ENCODE data around the gene SH2D4B.

Gene SH2D4B

GRCh38 chr10:80598084-80598798 lies 60.5 kb downstream of the SH2D4B start:
- DNase-seq = no peak

DNA sequence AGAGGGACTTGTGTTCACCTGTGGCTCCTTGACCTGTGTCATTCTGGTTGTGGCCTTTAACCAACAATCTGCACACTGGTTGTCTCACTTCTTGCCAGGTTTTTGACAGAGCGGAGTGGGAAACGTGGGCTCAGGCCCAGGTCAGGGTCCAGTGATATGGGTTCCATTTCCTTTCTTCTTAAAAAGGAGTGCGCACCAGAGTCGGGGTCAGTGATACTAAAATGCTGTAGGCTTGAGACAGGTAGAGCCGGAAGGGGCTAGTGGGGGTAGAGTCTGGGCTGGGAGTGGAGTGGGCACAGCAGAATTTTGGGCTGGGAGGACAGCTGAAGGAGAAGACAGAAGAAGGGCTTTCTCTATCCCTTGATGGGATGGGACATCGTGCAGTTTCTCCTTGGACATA lies 61.2 kb downstream of the SH2D4B start:
- DNase-seq = no peak

DNA sequence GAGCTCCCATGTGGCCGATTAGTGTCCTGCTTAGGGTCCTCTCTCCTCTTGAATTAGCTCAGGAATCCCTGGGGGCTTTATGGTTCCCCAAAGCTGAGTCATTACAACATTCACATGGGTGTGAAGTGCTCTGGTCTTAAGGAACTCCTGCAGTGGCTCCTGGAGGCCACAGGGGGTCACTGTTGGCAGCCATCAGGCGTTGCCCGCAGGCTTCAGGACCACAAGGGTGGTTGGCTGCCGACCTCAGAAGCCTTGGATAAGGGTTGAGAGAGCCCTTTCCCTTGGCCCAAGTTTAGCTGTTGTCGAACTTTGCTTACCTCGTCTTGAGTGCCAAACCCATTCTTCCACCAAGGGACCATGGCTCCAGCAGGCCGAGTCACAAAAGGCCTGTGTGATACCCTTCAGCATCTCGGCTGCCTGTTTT lies 61.7 kb downstream of the SH2D4B start:
- DNase-seq = peak; percentile 23

DNA sequence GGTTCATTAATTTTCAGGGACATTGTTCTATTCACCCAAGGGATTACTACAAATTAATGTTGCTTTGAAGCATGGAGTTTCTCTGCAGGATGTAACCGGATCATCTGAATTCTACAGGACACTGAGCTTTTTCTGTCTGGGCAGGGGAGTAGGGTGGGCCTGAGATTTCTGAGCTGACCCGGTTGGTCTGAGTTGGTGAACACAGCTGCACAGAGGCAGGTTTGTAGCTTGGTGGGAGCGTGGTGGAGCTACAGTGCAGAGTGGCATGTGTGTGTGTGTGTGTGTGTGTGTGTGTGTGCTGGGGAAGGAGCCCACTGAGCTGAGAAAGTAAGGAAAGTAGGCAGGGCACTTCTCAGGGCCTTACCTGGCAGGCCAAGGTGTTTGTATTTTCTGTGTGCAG lies 62.6 kb downstream of the SH2D4B start:
- no peak for DNase-seq

DNA sequence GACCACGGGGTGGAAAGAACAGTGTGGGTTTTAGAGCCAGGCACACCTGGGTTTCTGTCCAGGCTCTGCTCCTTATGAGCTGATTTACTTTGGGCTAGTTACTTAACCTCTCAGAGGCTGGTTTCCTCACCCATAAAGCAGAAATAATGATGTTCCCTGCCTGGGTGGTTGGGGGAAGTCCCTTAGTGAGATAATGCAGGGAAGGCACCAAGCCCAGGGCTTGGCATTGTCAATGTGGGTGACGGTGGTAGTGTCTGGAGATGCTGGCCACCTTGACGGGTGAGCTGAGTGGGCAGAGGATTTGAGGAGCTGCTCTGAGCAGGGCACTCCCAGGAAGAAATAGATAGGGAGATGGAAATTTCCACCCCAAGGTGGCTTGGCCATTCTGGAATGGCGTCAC lies 65.2 kb downstream of the SH2D4B start:
- no peak for DNase-seq

DNA sequence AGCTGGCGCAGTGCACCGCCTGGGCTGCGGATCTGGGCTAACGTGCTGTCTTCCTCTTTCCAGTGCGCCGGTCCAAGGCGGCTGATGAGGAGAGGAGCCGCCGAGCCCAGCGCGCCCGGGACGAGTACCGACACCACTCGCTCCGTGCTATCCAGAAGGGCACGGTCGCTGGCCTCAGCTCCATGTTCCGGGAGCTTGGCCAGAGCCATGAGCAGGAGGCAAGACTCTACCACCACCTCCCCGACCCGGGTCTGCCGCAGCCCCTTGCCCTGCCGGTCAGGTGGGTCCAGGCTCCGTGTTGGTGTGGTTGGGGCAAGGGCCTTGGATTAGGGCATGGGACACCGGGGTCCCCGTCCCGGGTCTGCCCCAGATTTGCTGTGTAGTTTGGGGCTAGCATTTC lies 65.8 kb downstream of the SH2D4B start:
- no peak for DNase-seq

GRCh38 chr10:80608706-80609105 lies 71.0 kb downstream of the SH2D4B start:
- no peak for DNase-seq

DNA sequence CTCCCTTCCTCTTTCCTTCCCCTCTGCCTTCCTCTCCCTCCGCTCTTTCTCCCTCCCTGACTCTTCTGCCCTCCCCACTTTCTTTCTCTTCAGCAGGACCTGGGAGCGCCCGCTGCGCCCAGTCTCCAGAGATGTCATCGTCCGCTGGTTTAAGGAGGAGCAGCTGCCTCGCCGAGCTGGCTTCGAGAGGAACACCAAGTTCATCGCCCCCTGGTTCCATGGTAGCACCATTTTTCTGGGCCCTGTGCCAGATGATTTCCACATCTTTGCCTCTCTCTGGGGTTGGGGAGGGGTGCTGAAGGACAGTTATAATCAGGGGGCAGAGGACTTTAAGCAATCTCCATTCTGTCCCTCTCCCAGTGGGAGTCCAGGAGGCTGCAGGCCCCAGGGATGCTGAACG lies 71.6 kb downstream of the SH2D4B start:
- DNase-seq = no peak

DNA sequence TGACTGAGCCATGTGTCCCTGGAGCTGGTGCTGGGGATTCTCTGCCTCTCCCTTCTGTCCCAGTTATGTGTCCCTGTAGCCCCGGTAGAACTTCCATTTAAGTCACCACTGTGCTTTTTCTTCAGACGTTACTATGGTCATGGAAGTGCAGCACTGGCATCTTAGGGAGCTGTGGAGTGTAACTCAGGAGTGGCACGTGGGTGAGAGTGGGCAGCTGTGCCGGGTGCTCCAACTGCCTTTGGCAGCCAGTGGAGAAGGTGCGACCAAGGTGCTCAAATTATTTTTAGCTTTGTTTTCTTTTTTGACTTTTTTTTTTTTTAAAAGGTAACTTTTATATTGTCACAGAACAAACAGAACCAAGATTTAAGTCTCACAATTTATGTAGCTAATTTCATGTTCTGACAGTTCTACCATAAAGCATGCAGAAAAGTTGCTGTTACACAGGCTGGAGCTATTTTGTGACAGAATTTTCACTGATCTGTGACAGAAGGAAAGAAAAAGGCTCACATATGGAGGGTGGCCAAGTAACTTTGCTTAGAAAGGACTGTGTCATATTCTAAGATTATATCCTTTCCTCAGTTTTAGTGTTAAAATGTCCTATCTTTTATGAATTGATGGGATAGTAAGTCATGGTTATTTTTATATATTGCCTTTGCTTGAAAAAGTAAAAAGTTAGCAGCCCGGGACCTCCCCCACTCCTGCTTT lies 73.9 kb downstream of the SH2D4B start:
- no peak for DNase-seq

DNA sequence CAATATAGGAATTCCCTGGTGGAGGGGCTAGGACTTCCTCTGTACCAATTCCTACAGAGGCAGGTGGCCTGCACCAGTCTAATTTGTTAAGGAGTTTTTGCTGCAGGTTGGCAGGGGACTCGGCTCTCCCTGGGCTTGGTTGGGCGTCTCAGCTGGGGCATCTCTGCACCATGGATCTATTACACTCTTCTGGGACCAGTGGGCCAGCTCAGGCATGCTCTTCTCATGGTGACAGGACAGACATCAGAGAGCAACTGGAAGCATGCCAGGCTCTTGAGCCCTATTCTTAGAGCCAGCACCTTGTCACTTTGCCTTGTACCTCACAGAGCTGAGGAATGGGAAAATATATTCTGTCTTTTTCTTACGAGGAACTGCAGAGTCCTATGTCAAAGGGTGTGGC lies 74.6 kb downstream of the SH2D4B start:
- DNase-seq = no peak

- DNase-seq = no peak
Observed at GRCh38 chr10:80613466-80614170, 75.9 kb downstream of the SH2D4B start.

GRCh38 chr10:80614576-80615416 lies 77.1 kb downstream of the SH2D4B start:
- DNase-seq = no peak

DNA sequence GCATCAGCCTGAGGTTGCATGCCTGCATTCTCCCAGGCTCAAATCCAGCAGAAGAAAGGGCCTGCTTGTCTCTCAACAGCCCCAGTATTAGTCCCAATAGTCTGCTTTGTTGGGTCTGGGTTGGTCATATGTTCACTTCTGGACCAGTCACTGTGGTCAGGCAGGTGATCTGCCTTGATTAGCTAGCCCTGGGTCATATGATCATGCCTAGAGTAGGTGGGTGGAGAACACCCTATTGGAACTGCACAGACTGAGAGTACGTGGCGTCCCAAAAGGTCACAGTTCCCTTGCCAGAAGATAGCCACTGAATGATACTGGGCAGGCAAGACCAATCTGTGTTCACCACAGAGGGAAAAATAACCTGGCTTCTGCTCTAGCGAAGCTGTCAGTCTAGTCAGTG lies 80.1 kb downstream of the SH2D4B start:
- DNase-seq = no peak

GRCh38 chr10:80619036-80619435 lies 81.3 kb downstream of the SH2D4B start:
- DNase-seq = no peak

- no peak for DNase-seq
Observed at GRCh38 chr10:80622153-80622552, 84.5 kb downstream of the SH2D4B start.

DNA sequence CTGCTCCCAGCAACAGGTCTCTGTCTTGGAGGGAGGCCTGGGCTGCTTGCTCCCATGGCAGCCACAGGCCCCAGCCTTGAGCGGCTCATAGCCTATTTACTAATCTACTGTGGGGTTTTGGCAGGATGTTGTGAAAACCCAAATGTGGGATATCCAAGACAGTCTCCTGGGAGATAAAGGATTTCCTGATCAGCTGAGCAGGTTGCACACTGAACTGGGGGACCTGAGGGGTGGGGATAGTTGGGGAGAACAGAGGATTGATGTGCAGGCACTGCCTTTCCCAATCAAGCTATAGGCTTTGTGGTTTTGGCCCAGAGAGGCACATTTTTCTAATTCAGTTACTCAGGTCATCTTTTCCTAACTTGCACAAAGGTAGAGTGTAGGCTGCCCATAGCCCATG lies 92.6 kb downstream of the SH2D4B start:
- DNase-seq = no peak

DNA sequence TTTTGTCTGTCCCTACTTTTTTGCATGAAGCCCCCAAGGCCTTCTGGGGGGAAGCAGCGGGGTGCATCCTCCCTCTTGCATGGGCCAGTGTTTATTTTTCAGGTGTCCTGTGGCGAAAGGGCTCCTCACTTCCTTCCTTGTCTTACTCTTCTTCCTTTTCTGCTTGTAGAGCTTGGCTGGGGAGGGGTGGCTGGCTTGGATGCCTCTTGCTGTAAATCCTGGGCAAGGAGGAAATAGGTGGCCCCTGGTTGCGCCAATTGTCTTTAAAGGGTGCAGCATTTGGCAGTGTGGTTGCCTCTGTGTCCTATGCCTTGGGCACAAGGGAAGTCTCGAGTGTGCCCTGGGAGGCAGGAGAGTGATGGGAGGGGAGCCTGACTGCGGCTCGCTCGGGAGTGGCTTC lies 95.0 kb downstream of the SH2D4B start:
- DNase-seq = no peak

DNA sequence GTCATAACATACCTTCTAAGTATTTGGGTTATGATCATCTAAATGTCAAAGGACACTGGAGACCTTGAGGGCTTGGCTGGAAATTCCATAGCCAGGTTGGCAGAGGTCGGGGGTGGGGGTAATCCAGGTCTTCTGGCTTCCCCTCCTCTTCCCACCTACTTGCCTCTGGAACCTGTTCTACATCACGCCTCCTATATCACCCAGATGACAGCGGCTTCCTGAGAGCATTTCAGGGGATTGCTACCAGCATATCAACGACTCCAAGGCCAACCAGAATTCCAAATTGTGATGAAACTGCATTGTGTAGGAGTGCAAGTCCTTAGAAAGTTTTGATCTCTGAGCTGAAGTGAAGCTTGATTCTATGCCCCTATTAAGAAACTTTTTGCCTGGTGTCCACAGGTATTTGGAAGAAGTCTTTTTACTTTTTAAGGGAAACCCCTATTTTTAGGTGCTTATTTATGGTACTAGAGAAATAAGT lies 95.7 kb downstream of the SH2D4B start:
- DNase-seq = no peak

DNA sequence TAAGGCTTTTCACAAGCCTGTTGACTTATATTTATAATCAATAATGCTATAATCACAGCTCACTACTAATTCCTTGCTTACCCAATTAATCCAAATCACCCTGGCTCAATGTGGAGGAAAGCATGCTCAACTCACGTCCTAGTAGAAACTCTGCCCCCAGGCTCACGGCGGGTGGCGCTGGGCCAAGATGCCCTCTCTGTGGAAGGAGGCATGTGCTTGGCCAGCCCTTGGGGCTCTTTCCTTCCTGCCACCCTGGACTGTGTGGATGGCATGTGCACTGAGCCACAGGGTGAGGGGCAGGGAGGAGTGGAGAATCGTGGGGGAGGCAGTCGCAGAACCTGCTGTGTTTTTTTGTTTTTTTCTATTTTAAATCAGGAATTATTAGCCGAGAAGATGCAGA lies 96.2 kb downstream of the SH2D4B start:
- no peak for DNase-seq

GRCh38 chr10:80642661-80643060 lies 105.0 kb downstream of the SH2D4B start:
- DNase-seq = no peak

DNA sequence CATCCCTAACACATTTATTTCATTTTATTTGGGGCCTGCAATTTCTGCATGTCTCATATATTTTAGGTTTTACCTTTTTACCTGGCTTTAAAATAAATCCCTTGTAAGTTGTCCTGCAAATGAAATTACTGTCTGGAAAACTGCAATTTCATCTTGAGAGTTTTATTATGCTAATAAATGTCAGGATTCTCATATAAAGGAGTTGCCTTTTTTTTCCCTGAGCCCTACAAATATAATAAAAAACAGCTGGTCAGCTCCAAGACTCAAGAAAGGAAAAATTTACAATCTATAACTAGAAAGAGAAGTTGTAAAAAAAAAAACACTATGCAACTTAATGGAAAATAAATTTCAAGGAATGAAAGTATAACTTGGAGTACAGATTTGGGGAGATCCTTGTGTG lies 108.7 kb downstream of the SH2D4B start:
- DNase-seq = no peak

GRCh38 chr10:80647173-80647833 lies 109.6 kb downstream of the SH2D4B start:
- no peak for DNase-seq

Data from fibroblast of skin of abdomen (primary cell).